ENCODE measurements around the gene DUSP23.

Gene DUSP23

GRCh38 chr1:159771127-159771895 lies 9.5 kb upstream of the DUSP23 start:
- TF ChIP-seq, protein P1, sequence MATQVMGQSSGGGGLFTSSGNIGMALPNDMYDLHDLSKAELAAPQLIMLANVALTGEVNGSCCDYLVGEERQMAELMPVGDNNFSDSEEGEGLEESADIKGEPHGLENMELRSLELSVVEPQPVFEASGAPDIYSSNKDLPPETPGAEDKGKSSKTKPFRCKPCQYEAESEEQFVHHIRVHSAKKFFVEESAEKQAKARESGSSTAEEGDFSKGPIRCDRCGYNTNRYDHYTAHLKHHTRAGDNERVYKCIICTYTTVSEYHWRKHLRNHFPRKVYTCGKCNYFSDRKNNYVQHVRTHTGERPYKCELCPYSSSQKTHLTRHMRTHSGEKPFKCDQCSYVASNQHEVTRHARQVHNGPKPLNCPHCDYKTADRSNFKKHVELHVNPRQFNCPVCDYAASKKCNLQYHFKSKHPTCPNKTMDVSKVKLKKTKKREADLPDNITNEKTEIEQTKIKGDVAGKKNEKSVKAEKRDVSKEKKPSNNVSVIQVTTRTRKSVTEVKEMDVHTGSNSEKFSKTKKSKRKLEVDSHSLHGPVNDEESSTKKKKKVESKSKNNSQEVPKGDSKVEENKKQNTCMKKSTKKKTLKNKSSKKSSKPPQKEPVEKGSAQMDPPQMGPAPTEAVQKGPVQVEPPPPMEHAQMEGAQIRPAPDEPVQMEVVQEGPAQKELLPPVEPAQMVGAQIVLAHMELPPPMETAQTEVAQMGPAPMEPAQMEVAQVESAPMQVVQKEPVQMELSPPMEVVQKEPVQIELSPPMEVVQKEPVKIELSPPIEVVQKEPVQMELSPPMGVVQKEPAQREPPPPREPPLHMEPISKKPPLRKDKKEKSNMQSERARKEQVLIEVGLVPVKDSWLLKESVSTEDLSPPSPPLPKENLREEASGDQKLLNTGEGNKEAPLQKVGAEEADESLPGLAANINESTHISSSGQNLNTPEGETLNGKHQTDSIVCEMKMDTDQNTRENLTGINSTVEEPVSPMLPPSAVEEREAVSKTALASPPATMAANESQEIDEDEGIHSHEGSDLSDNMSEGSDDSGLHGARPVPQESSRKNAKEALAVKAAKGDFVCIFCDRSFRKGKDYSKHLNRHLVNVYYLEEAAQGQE (IDR thresholded peaks at IDR 0.05; ENCODE audit: insufficient read depth in 1 of 2, low read depth in 2 of 2, low read length in 2 of 2), result no peak
- TF ChIP-seq POLR2AphosphoS5 (IDR thresholded peaks at IDR 0.05; ENCODE audit: low read depth, low read length) (no peak), TAF1 (IDR thresholded peaks at IDR 0.05; ENCODE audit: borderline replicate concordance, insufficient read depth, low read length) (no peak), FOXP2 (optimal IDR thresholded peaks at IDR 0.05; ENCODE audit: borderline replicate concordance, extremely low read depth, extremely low read length, insufficient read depth) (no peak), SIN3A (IDR thresholded peaks at IDR 0.05; ENCODE audit: borderline replicate concordance, insufficient read depth, low read length) (no peak)

- TF ChIP-seq, protein P1 (IDR thresholded peaks at IDR 0.05; ENCODE audit: insufficient read depth in 1 of 2, low read depth in 2 of 2, low read length in 2 of 2), result no peak
- TF ChIP-seq TAF1 (IDR thresholded peaks at IDR 0.05; ENCODE audit: borderline replicate concordance, insufficient read depth, low read length) (no peak), POLR2AphosphoS5 (IDR thresholded peaks at IDR 0.05; ENCODE audit: low read depth, low read length) (no peak), SIN3A (IDR thresholded peaks at IDR 0.05; ENCODE audit: borderline replicate concordance, insufficient read depth, low read length) (no peak), FOXP2 (optimal IDR thresholded peaks at IDR 0.05; ENCODE audit: borderline replicate concordance, extremely low read depth, extremely low read length, insufficient read depth) (no peak)
Observed at GRCh38 chr1:159774465-159774864, 6.3 kb upstream of the DUSP23 start.

- TF ChIP-seq, protein P1 (IDR thresholded peaks at IDR 0.05; ENCODE audit: insufficient read depth in 1 of 2, low read depth in 2 of 2, low read length in 2 of 2), result no peak
- TF ChIP-seq FOXP2 (optimal IDR thresholded peaks at IDR 0.05; ENCODE audit: borderline replicate concordance, extremely low read depth, extremely low read length, insufficient read depth) (no peak), POLR2AphosphoS5 (IDR thresholded peaks at IDR 0.05; ENCODE audit: low read depth, low read length) (no peak), SIN3A (IDR thresholded peaks at IDR 0.05; ENCODE audit: borderline replicate concordance, insufficient read depth, low read length) (no peak), TAF1 (IDR thresholded peaks at IDR 0.05; ENCODE audit: borderline replicate concordance, insufficient read depth, low read length) (no peak)
Observed at GRCh38 chr1:159775716-159776115, 5.0 kb upstream of the DUSP23 start.

- TF ChIP-seq, protein P1 (IDR thresholded peaks at IDR 0.05; ENCODE audit: insufficient read depth in 1 of 2, low read depth in 2 of 2, low read length in 2 of 2), result no peak
- TF ChIP-seq TAF1 (IDR thresholded peaks at IDR 0.05; ENCODE audit: borderline replicate concordance, insufficient read depth, low read length) (no peak), FOXP2 (optimal IDR thresholded peaks at IDR 0.05; ENCODE audit: borderline replicate concordance, extremely low read depth, extremely low read length, insufficient read depth) (no peak), SIN3A (IDR thresholded peaks at IDR 0.05; ENCODE audit: borderline replicate concordance, insufficient read depth, low read length) (no peak), POLR2AphosphoS5 (IDR thresholded peaks at IDR 0.05; ENCODE audit: low read depth, low read length) (no peak)
Observed at GRCh38 chr1:159778266-159778665, 2.5 kb upstream of the DUSP23 start.

Data from PFSK-1 (cell line).